GM21619 (cell line): ENCODE results near the gene RPS16.

Source experiments
- ATAC-seq: cut with Tn5 transposase; IDR thresholded peaks from one replicate; pipeline ENCODE4 v1.9.1; 2021; ENCODE audit not compliant: unreplicated experiment

RPS16 gene

DNA sequence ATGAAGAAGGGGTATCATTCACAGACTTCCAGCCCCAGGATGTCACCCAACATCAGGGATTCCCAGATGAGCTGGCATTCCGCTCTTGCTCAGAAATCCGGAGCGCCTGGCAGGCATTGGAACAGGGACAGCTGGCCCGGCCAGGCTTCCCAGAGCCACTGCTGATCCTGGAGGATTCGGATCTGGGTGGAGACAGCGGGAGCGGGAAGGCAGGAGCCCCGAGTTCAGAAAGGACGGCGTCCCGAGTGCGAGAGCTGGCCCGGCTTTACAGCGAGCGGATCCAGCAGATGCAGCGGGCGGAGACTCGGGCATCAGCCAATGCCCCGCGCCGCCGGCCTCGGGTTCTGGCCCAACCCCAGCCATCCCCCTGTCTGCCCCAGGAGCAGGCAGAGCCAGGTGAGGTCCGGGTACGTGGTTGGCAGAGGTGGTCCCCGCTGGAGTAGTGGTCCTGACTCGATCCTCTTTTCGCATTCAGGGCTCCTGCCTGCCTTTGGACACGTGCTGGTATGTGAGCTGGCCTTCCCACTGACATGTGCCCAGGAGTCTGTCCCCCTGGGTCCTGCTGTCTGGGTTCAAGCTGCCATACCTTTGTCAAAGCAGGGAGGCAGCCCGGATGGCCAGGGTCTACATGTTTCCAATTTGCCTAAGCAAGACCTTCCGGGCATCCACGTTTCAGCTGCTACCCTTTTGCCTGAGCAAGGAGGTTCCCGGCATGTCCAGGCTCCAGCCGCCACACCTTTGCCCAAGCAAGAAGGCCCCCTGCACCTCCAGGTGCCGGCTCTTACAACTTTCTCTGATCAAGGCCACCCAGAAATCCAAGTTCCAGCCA is 12.3 kb downstream of the RPS16 start:
- no peak for ATAC-seq

DNA sequence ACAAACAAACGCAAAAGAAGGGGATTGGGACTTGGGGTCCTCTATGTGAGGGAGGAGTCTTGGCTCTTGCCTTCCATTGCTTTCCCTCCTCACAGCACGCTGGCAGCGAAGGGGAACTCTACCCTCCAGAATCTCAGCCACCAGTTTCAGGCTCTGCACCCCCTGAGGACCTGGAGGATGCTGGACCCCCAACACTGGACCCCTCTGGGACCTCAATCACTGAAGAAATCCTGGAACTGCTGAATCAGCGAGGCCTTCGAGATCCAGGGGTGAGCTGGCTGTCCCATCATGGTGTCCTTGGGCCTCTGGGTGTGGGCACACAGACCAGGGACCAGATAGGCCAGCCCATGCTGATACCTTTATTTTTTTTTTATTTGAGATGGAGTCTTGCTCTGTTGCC is 13.7 kb downstream of the RPS16 start:
- ATAC-seq, result no peak

DNA sequence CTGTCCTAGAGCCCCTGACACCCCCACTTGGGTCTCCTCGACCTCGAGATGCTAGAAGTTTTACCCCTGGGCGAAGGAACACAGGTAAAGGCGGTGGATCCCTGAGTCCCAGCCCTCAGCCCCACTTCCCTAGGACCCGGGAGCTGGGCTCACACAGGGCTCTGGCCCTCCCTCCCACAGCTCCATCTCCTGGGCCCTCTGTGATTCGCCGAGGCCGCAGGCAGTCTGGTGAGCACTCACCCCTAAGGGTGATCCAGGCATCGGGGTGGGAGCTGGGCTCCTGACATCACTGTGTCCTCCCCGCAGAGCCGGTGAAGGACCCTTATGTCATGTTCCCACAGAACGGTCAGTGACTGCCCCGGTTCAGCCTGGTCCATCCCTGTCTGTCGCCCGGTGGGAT is 15.0 kb downstream of the RPS16 start:
- ATAC-seq, result no peak

DNA sequence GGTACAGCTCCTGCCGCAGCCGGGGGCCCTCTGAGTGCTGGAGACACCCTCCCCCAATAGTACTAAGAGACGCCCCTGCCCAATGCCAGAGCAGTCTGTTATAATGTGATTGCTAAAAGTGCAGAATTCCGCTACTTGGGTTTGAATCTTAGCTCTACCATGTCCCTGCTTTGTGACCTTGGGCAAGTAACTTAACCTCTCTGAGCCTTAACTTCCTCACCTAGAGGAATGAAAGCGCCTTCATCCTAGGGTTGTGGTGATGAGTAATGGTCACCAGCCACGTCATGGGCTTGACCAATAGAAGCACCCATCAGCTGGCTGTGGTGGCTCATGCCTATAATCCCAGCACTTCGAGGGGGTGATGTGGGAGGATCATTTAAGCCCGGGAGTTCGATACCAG is 16.7 kb downstream of the RPS16 start:
- no peak for ATAC-seq

DNA sequence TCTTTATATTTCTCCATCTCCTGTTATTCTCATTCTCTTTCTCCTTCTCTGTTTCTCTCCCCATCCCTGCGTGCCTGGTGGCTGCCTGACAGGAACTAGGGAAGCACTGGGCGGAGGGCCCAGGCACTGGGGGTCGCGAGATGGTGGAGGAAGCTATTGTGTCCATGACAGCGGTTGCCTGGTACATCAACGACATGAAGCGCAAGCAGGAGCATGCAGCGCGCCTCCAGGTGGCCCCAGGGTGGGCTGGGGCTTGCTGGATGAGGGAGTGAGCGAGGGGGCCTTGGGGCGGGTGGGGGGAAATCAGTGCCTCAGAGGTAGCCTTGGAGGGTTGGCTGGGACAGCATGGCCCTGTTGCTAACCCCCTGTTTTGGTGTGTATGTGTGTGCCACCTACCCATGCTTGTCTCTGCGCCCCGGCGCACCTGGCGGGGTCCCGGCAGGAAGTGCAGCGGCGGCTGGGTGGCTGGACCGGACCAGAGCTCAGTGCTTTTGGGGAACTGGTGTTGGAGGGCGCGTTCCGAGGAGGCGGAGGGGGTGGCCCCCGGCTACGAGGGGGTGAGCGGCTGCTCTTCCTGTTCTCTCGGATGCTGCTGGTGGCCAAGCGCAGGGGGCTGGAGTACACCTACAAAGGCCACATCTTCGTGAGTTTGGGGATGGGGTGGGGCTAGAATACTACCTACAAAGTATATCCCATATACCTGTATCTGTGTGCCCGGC is 18.1 kb downstream of the RPS16 start:
- ATAC-seq, result no peak

DNA sequence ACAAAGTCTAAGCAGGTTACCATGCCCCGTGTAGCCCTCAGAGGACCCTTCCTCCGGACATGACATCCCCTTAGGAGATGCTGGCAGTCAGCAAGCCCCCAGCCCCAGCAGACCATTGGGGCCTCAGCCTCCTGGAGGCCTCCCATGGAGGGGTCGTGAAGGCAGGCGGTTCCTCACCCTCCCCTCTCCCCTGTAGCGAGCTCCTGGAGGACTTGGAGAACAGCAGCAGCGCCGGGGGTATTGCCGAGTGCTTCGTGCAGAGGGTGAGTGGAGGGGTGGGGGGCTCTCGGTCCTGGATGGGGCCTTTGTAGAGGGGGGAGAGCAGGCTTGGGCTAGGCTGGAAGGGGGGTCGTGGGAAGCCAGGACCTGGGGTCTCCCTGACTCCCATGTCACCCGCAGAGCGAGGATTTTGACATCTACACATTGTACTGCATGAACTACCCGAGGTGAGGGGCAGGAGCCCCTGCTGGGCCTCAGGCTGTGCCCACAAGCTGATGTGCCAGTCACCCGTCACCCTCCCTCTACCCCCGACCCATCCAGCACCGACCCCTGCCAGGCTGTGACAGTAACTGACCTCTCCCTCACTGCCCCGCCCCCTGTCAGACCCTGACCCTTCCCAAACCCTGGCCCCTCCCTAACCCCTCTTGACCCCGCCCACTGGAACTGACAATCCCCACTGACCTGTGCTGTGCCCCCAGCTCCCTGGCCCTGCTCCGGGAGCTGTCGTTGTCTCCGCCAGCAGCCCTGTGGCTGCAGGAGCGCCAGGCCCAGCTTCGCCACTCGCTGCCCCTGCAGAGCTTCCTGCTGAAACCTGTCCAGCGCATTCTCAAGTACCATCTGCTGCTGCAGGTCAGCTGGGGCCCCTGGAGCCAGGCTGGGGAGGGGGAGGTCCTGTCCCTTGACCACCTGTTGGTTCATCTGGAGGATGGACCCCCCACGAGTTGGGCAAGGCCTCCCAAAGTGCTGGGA is 19.3 kb downstream of the RPS16 start:
- ATAC-seq, result no peak

DNA sequence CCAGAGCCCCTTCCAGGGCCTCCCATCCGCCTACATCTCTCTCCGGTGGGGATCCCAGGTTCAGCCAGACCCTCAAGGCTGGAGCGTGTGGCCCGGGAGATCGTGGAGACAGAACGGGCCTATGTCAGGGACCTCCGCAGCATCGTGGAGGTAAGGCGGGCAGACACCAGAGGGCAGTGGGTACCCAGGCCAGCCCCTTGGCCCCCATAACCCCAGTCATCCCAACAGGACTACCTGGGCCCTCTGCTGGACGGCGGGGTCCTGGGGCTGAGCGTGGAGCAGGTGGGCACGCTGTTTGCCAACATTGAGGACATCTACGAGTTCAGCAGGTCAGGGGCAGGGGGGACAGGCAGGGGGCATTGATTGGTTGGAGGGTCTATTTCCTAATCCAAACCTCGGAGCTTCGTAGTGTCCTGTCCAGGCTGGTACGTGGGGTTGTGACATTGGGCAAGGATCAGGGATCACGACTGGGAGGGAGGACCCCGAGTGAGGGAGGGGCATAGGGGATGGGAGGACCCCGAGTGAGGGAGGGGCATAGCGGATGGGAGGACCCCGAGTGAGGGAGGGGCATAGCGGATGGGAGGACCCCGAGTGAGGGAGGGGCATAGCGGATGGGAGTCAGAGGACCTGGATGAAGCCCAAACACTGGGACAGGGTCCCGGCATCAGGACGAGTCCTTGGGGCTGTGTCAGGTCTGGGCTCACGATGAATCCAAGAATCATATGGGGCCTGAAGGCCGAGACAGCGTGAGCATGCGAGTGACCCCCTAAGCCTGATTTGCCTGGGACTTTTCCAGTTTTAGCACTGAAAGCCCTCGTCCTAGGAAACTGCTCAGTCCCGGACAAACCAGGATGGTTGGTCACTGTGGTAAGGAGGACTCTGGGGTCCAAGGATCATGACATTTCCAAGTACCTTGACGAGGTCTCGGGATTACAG is 20.4 kb downstream of the RPS16 start:
- no peak for ATAC-seq

DNA sequence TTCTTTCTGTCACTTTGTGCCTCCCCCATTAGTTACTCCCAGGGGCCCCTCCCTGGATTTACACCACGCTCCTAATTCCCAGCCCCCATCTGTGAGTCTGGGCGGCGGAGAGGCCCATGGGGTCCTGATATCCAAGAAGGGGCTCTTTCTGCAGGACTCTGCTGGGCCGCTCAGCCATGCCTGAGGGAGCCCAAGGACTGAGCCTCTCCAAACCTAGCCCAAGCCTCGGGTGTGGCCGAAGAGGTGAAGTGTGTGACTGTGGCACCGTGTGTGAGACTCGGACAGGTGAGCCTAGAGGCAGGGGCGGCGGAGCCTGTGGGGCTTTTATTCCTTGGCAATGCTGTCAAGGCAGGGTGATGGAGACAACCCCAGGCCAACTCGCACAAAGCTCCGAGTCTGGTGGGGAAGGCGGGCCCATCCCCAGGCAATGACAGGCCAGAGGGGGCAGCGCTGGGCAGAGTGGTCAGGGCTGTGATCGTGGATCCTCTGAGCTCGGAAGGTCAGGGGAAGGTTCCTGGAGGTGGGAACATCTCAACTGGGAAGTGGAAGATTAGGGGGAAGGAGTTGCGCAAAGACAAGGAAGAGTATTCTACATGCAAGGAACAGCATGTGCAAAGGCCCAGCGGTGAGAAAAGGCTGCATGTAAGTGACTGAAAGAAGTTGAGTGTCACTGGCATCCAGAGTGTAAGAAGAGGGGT is 21.7 kb downstream of the RPS16 start:
- no peak for ATAC-seq

DNA sequence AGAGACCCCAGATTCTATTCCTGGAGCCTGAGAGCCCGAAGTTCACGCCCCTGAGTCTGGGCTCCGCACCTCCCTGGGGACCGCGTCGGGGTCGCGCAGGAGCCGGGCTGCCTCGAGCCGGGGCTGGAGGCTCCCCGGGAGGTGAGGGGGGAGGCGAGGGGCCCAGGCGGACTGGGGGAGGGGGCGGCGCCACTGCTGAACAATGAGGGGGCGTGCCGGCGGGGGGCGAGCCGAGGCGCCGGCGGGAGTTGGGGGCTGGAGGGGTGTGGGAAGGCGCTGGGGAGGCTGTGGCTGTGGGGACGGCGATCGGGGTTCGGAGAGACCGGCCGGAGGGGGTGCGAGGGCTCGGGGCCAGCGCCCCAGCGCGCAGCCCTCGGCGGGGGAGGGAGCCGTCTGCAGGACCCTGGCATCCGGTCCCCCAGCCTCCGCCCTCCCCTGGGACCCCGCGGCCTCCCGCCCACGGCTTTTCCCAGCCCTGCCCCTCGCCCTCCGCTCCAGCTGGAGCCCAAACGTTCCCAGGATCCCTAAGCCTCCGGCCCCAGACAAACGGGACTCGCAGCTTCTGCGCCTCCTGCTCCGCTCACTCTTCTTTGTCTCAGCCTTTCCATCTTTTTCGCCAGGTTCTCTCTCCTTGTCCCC is 22.4 kb downstream of the RPS16 start:
- no peak for ATAC-seq

DNA sequence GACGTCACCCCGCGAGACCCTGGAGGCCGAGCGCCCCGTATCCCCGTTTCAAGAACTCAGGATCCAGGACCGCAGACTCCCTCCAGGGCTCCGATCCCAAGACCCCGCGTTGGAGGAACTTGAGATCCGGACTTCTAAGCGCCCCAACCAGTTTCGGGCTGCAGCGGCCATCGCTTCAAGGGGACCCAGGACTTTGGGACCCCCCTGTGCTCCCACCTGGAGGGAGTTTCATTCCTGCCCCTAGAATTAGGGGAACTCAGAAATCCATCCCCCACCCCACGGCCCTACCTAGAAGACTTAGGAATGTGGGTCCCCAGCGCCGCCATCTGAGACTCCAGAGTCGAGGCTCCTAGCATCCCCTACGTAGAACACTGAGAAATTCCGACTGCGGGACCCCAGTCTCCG is 22.9 kb downstream of the RPS16 start:
- no peak for ATAC-seq

DNA sequence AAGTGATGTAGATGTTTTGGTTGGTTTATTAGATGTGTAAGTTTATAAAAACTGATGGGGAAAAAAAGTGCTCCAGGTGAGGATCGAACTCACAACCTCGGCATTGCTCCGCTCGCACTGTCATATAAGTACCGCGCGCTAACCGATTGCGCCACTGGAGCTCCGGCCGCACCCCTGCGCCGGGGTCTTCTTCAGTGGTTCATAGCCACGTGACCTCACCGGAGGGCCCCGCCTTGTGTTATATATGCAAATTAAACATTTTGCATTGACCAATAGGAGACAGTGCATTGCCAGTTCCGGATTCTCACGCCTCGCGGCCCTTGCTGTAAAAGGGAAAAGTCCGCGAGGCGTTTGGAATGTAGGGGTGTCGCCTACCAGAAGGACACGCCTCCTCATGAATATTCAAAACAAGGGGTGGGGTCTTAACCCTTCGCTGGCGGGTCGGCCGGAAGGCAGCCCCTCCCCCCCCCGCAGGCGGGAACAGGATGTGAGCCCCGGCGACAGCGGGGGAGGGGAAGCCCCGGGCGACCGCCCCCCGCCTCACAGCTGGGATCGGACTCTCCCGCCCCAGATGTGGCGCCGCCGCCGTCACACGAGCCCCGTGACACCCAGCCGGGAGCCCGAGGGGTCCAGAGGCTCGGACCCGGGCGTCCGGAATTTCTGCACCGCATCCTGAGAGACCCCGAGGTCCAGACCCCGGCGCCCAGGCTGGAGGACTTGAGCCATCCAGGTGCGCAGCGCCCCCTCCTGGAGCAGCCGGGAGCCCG is 23.5 kb downstream of the RPS16 start, which contains the start of gene PLEKHG2:
PLEKHG2 (plus strand) TSS at position 570 of the 767 bp plus-strand sequence. CDS start 1,418 bp downstream, outside the sequence.
- ATAC-seq, result peak; percentile 52

DNA sequence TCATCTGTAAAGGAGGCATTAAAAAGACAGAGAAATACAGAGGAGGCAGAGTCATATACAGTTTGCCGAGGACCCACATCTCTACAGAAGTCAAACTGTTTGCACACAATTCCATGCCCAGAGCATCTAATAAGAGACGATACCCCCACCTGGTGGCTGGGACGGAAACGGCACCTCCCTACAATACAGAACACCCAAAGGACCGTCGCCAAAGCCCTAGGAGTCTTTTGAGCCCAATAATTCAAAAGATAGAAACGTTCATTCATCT is 24.0 kb downstream of the RPS16 start:
- ATAC-seq, result peak; percentile 17

DNA sequence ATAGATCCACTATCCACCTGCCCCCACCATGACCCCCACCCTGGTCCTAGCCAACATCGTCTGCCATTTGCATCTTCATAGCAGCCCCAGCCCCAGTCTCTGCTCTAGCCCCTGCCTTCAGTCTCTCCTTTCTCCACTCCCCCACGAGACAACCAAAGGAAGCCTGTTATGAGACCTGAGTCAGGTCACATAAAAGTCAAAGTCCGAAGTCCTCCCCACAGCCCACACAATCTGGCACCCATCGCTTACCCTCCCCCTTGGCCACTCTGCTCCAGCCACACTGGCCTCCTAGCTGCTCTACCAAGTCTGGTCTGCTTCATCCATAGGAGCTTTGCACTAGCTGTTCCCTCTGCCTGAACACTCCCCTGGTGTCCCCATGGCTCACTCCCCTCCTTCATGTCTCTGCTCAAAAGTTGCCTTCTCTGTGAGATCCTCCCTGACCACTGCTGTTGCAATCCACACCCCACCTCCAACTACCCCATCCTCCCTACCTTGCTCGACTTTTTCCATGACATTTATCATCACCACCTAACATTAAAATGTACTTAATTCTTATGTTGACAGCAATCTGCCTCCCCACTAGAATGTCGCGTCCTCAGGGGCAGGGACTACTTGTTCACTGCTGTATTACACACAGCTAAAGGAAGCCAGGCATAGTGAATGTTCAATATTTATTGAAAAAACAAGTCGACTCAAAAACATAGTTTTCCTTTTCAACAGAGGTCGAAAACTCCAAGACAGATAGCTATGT is 24.5 kb downstream of the RPS16 start:
- no peak for ATAC-seq

DNA sequence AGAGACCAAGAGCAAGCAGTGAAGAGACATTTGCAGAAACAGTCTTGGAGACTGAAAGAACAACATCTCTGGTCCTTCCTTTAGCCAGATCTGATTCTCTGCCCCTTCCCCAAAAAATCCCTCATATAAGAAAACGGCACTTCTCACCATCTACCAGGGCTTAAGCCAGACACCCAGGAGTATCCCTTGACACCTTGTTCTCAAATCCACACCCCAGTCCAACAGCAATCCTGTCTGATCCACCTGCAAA is 25.0 kb downstream of the RPS16 start:
- ATAC-seq, result no peak

DNA sequence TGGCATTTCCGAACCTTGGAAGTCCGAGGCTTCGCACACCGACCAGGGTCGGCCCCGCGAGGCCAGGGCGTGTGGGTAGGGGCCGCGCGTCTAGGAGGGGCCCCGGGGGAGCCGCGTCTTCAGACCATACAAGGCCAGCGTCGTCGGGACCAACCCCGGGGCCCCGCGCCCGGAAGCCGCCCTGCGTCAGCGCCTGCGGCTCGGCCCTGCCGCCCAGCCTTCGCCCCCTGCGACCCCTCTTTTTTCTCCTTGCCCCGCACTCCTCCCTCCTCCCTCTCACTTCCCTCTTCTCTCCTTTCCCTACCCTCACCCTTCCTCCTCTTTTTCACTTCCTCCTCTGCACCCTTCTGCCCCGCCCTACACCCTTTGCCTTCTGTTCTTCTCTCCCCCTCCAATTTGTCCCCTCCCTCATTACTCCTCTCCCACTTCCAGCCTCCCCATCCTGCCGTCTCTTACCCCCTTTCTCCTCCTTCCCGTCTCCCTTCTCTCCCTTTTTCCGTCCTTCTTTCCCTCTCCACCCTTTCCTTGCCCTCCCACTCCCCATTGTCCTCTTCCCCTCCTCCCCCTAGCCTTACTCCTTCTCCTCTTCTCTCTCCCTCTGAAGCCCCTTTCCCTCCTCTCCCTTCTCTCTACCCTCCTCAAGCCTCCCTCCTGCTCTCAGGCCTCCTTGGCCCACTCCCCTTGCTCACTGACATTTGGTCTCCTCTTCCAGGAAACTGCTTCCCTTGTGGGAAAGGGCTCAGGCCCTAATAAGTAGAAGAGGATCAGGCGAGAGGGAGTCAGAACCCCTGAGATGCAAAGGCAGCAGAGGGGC is 25.5 kb downstream of the RPS16 start:
- no peak for ATAC-seq

DNA sequence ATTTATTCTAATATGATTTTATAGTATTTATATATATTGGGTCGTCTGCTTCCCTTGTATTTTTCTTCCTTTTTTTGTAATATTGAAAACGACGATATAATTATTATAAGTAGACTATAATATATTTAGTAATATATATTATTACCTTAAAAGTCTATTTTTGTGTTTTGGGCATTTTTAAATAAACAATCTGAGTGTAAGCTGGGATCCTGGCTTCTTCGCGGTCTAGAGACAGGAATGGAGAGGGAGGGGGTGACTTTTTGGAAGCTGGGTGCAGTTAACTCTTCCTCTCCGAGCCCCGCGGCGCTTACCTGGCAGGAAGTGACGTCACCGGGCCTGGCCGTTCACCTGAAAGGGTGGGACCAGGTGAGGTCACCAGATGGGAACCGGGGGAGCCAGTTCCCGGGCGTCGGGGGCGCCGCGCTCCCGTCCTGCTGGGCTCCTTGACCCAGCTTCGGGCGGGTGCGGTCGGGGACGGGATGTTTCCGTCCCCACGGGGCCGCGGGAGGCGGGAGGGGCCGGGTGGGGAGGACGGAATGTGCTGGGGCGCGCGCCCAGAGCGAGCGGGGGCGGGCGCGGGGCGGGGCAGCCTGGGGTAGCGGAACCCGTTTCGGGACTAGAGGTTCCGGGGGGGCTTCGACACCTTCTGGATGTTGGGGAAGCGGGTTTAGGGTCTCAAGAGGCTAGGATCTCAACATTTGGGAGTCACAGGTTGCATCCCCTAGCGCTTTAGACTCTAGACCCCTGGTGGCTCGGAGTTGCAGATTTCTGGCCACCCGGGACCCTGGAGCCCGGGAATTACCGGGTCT is 26.3 kb downstream of the RPS16 start:
- no peak for ATAC-seq
